Erythroblast (primary cell): ENCODE data around the gene CREB5.

Experiments
- GATA1 ChIP-seq: IDR thresholded peaks from 2 replicates; pipeline ENCODE4 v1.6.1; 2011; ENCODE audit warnings: low read depth, mild to moderate bottlenecking, control low read depth, low read length, moderate library complexity
- POLR2A ChIP-seq: IDR thresholded peaks from 2 replicates; pipeline ENCODE4 v1.6.1; 2011; ENCODE audit warnings: mild to moderate bottlenecking, low read length

DNA sequence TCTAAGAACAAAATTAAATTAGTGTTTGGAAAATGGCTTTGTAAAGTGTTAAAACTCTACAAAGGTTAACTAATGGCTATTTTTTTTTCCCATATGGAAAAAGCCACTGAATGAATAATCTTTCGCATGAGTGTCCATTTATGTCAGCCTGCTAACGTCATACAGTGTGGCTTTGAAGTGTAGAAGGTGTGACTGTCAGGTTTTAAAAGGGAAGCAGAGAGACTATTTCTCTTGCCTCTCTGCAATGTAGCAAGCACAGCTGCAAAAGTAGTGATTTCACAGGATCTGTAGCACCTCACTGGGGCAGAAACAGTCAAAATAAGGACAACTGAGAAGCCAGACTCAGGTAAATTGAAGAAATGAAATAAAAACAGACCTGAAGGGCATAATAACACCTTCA is 53.4 kb downstream of the CREB5 start:
- TF ChIP-seq POLR2A: no peak
- TF ChIP-seq GATA1: no peak
